CD8-positive, alpha-beta memory T cell (primary cell): ENCODE results near the gene PSPH. TPM values are rescaled to one million over a fixed set of nuclear protein-coding genes. Genes with fewer than 3 reads are reported as not detected.
"Not testable (repeated sequence)": the region's sequence is repeated elsewhere in the genome, so short reads cannot be mapped to it uniquely, and the experiment has no call there.

ENCODE experiments used
- CTCF ChIA-PET: fragments of 350-600 bp; sonication (Branson Sonifier 250); formaldehyde crosslinking; loops from one replicate; lab custom pipeline; 2021; ENCODE audit warnings: antibody characterized with exemption; lab: Charles Lee
- POLR2A ChIA-PET: fragments of 350-600 bp; sonication (Branson Sonifier 250); formaldehyde crosslinking; loops from one replicate; lab custom pipeline; 2021; ENCODE audit warnings: antibody characterized with exemption; lab: Charles Lee
- DNase-seq, 5 donors: peaks; one replicate each; pipeline versions ENCODE4 v3.0.0 to v3.0.0-alpha.2; 2020 to 2022; ENCODE audit warnings: mixed read lengths in 1 of 5
- H3K27ac ChIP-seq: one replicate; pipeline ENCODE4 v1.7.0; 2013; ENCODE audit warnings: low read depth, mild to moderate bottlenecking, low read length, moderate library complexity
- H3K27me3 ChIP-seq: 2 replicates; pipeline ENCODE4 v1.7.0; 2013; ENCODE audit warnings: low read length, mild to moderate bottlenecking; ENCODE audit not compliant: insufficient read depth, poor library complexity, severe bottlenecking
- H3K36me3 ChIP-seq: 2 replicates; pipeline ENCODE4 v1.7.0; 2013; ENCODE audit warnings: mild to moderate bottlenecking, low read length, moderate library complexity; ENCODE audit not compliant: insufficient read depth
- H3K4me1 ChIP-seq: 2 replicates; pipeline ENCODE4 v1.7.0; 2013; ENCODE audit warnings: mild to moderate bottlenecking, low read length, moderate library complexity; ENCODE audit not compliant: insufficient read depth
- H3K4me3 ChIP-seq: 2 replicates; pipeline ENCODE4 v1.7.0; 2013; ENCODE audit warnings: mild to moderate bottlenecking, low read length
- H3K9me3 ChIP-seq: 2 replicates; pipeline ENCODE4 v1.7.0; 2013; ENCODE audit warnings: mild to moderate bottlenecking, low read length
- H3K27ac Mint-ChIP-seq, 8 donors: one replicate each; pipeline ENCODE4 v1.8.0; 2020 to 2021; ENCODE audit warnings: mixed read lengths in 8 of 8, mild to moderate bottlenecking in 6 of 8, inconsistent platforms in 3 of 8, moderate library complexity in 3 of 8
- H3K27me3 Mint-ChIP-seq, 2 donors: one replicate each; pipeline ENCODE4 v1.8.0; 2020 to 2021; ENCODE audit warnings: mixed read lengths in 2 of 2, mild to moderate bottlenecking in 1 of 2, moderate library complexity in 1 of 2
- H3K36me3 Mint-ChIP-seq, 3 donors: one replicate each; pipeline ENCODE4 v1.8.0; 2020 to 2021; ENCODE audit warnings: mixed read lengths in 3 of 3, inconsistent platforms in 1 of 3, mild to moderate bottlenecking in 1 of 3
- H3K4me1 Mint-ChIP-seq, 3 donors: one replicate each; pipeline ENCODE4 v1.8.0; 2020 to 2021; ENCODE audit warnings: mixed read lengths in 3 of 3, inconsistent platforms in 1 of 3, mild to moderate bottlenecking in 1 of 3
- H3K4me3 Mint-ChIP-seq, 7 donors: one replicate each; pipeline ENCODE4 v1.8.0; 2020 to 2021; ENCODE audit warnings: mixed read lengths in 7 of 7, mild to moderate bottlenecking in 6 of 7, moderate library complexity in 4 of 7, inconsistent platforms in 2 of 7
- H3K9me3 Mint-ChIP-seq, 5 donors: one replicate each; pipeline ENCODE4 v1.8.0; 2020 to 2022; ENCODE audit warnings: mixed read lengths in 5 of 5, mild to moderate bottlenecking in 3 of 5, moderate library complexity in 2 of 5, inconsistent platforms in 1 of 5
- polyA plus RNA-seq: library from polyadenylated mRNA; unstranded; fragments of 300-500 nt; fragmentation: Illumina TruSeq; gene quantifications from one replicate; pipeline ENCODE4 v1.2.3, GENCODE V29; 2021
- total RNA-seq, 2 experiments: library from RNA; stranded (reverse); gene quantifications; one replicate each; pipeline ENCODE4 v1.2.3, GENCODE V29; 2021

PSPH gene
- total RNA-seq (10 to 100 TPM; 26.7 TPM), polyA plus RNA-seq (3.9 TPM)

DNA sequence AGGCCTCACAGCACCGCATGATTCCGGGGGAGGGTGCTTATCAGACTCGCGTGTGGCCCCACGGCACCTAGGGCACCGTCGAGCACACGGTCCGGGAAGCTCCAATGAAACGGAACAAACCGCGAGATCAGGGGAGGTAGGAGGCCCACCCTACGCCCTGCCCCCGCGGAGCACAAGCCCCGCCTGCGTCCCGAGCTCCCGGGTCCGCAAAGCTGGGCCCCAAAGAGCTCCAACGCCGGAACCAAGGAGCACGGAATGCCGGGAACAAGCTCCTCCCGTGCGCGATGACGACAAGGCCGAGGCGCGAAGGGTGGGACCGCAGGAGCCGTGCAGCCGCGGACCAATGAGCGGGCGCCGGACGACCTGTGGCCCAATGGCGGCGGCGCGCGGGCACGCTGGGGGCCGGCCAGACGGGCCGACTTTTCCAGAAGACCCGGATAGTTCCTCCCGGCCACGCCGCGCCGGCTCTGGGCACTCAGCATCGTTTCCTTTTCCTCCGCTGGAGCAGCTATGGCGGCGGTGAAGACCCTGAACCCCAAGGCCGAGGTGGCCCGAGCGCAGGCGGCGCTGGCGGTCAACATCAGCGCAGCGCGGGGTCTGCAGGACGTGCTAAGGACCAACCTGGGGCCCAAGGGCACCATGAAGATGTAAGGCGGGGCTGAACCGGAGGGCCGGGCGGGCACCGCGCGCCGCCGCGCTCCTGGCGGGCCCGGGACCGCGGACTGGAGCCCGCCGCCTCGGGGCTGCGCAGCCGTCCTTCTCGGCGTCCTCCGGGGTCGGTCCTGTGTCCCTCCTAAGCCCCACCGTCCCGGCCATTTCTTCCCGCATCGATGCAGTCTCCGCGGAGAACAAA, at the start of gene PSPH, which contains the start of gene CCT6A:
Gene PSPH (minus strand): TSS at position 106 of the 853 bp plus-strand sequence. CDS start 30,232 bp downstream, outside the sequence.
Gene CCT6A (plus strand): TSS at position 427 of the 853 bp plus-strand sequence. CDS start 84 bp downstream, at position 511.
- Mint-ChIP-seq H3K27me3 (no peaks in the 10 kb centered on the region), H3K27ac (peak within 1 kb of the TSS; percentile 80 to 99 (median 95)), H3K9me3 (no peaks in the 10 kb centered on the region), H3K4me1 (peaks cover 29 to 54% (median 45%) of the 10 kb centered on the region in 3 donors), H3K36me3 (peaks cover 0 to 48% (median 2%) of the 10 kb centered on the region in 3 donors), H3K4me3 (peak within 1 kb of the TSS; percentile 89 to 99 (median 94))
- H3K36me3 ChIP-seq, result peaks cover 30% of the 10 kb centered on the region
- H3K4me3 ChIP-seq, result peak within 1 kb of the TSS; percentile 91
- ChIA-PET CTCF (interaction anchor here (0.8 to 1.9 kb wide), 5 partner anchors 12 to 410 kb away, joined by 3 to 23 read pairs (median 4); partner anchors contain the start of gene SUMF2), POLR2A (interaction anchor here (0.6 to 1.7 kb wide), 5 partner anchors 13 to 55 kb away, joined by 3 to 15 read pairs (median 5); partner anchors contain the start of genes CHCHD2 and SUMF2)
- H3K27ac ChIP-seq, result peak within 1 kb of the TSS; percentile 74
- no peaks in the 10 kb centered on the region for H3K27me3 ChIP-seq
- no peaks in the 10 kb centered on the region for H3K9me3 ChIP-seq
- peaks cover 36% of the 10 kb centered on the region for H3K4me1 ChIP-seq
- peak; percentile 84 to 91 (median 89) for DNase-seq

DNA sequence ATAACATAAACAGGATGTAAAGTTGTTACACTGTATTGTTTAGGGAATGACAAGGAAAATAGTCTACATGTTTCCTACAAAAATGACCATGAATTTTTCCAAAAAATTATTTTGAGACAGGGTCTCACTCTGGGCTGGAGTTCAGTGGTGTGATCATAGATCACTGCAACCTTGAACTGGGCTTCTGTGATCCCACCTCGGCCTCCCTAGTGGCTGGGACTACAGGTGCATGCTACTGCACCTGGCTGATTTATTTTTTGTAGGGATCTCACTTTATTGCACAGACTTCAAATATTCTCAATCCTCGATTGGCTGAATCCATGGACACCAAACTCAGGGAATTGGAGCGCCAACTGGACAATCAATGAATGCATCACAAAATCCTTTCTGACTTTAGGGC, 48.4 kb upstream of the PSPH start:
- Histone ChIP-seq H3K36me3 (peaks cover 43% of the 10 kb centered on the region), H3K4me3 (no peak overlapping the region), H3K27ac (no peak overlapping the region), H3K4me1 (peaks cover 1% of the 10 kb centered on the region), H3K9me3 (no peaks in the 10 kb centered on the region), H3K27me3 (no peaks in the 10 kb centered on the region)
- Mint-ChIP-seq H3K4me3 (no peak overlapping the region), H3K4me1 (peaks cover 2 to 11% (median 6%) of the 10 kb centered on the region in 3 donors), H3K36me3 (peaks cover 0 to 56% (median 15%) of the 10 kb centered on the region in 3 donors), H3K27me3 (no peaks in the 10 kb centered on the region), H3K9me3 (no peaks in the 10 kb centered on the region), H3K27ac (peak overlapping the region in 1 of 8 donors; percentile 25)
- no peak for DNase-seq
- CTCF ChIA-PET, result no interaction called here
- POLR2A ChIA-PET, result no interaction called here

GRCh38 chr7:56098187-56099008, 47.2 kb upstream of the PSPH start:
- H3K36me3 Mint-ChIP-seq, result peaks cover 0 to 46% (median 12%) of the 10 kb centered on the region in 3 donors
- H3K27ac Mint-ChIP-seq, POLR2A ChIA-PET, DNase-seq, H3K9me3 ChIP-seq, H3K4me3 Mint-ChIP-seq, H3K27me3 ChIP-seq, H3K4me3 ChIP-seq, H3K27ac ChIP-seq, H3K9me3 Mint-ChIP-seq, H3K4me1 ChIP-seq, H3K4me1 Mint-ChIP-seq, H3K27me3 Mint-ChIP-seq: not testable (repeated sequence)
- CTCF ChIA-PET, result interaction anchor here (0.8 kb wide), 1 partner anchor 23 kb away, joined by 3 read pairs; no protein-coding TSS in a partner anchor
- H3K36me3 ChIP-seq, result peaks cover 35% of the 10 kb centered on the region

DNA sequence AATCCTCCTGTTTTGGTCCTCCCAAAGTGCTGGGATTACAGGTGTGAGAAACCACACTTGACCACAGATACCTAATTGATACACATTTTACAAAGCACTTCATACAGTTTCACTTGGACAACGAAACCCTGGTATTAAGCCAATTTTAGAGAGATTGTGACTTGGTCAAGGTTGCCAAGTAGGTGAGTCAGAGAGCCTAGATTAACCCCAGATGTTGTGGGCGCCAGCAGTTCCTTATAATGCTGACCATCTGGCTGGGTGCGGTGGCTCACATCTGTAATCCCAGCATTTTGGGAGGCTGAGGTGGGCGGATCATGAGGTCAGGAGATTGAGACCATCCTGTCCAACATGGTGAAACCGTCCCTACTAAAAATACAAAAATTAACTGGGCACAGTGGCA, 46.5 kb upstream of the PSPH start:
- Histone ChIP-seq H3K4me3 (no peak overlapping the region), H3K27me3 (no peaks in the 10 kb centered on the region), H3K9me3 (no peaks in the 10 kb centered on the region), H3K27ac (no peak overlapping the region), H3K4me1 (no peaks in the 10 kb centered on the region), H3K36me3 (peaks cover 28% of the 10 kb centered on the region)
- Mint-ChIP-seq H3K4me3 (no peak overlapping the region), H3K9me3 (no peaks in the 10 kb centered on the region), H3K36me3 (peaks cover 0 to 41% (median 10%) of the 10 kb centered on the region in 3 donors), H3K27me3 (no peaks in the 10 kb centered on the region), H3K4me1 (no peaks in the 10 kb centered on the region), H3K27ac (peak overlapping the region in 1 of 8 donors; percentile 50)
- ChIA-PET CTCF (no interaction called here), POLR2A (no interaction called here)
- no peak for DNase-seq

DNA sequence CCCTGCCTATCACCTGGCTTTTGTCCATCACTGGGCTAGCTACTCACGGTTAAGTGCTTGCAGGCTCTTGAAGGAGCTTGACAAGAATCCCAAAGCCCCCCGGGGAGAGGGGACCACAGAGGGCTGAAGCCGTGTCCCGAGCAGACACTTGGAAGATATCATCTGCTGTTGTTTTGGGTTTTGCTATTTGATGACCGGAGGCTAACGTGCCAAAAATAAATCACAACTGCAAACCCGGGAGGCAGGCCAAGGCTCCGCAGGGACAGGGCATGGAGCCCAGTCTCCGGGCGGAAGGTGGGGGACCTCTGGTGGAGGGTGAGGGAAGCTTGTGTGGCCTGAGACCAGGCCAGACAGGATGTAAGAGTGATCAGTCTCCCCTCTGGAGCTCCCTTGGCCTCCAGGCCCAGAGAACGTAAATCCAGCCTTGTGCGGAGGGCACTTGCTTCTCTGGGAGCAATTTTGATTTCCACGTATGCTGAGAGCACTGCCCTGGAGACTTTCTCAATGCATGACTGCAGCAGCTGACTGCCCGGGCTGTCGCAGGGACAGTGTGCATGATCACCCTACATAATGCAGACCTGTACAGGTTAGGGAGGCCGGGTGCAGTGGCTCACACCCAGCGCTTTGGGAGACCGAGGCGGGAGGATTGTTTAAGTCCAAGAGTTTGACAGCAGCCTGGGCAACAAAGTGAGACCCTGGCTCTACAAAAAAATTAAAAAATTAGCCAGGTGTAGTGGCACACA, 41.7 kb upstream of the PSPH start, which contains the start of gene PHKG1:
Gene PHKG1 (minus strand): TSS at position 164 of the 743 bp plus-strand sequence. CDS start 4,011 bp downstream, outside the sequence.
- H3K27ac Mint-ChIP-seq, result peak within 1 kb of the TSS in 4 of 8 donors; percentile 11 to 83 (median 46)
- peaks cover 0 to 13% (median 2%) of the 10 kb centered on the region in 3 donors for H3K36me3 Mint-ChIP-seq
- H3K27me3 Mint-ChIP-seq, result no peaks in the 10 kb centered on the region
- no peaks in the 10 kb centered on the region for H3K9me3 Mint-ChIP-seq
- H3K4me1 ChIP-seq, result no peaks in the 10 kb centered on the region
- no peak within 1 kb of the TSS for H3K4me3 ChIP-seq
- no peaks in the 10 kb centered on the region for H3K9me3 ChIP-seq
- no peak for DNase-seq
- no peak within 1 kb of the TSS for H3K27ac ChIP-seq
- H3K27me3 ChIP-seq, result no peaks in the 10 kb centered on the region
- H3K4me3 Mint-ChIP-seq, result no peak within 1 kb of the TSS
- ChIA-PET CTCF (interaction anchor here (0.6 kb wide), 1 partner anchor 25 kb away, joined by 3 read pairs; no protein-coding TSS in a partner anchor), POLR2A (interaction anchor here (1.0 kb wide), 1 partner anchor 29 kb away, joined by 12 read pairs; the partner anchor contains the start of gene SUMF2)
- H3K36me3 ChIP-seq, result no peaks in the 10 kb centered on the region
- no peaks in the 10 kb centered on the region for H3K4me1 Mint-ChIP-seq

DNA sequence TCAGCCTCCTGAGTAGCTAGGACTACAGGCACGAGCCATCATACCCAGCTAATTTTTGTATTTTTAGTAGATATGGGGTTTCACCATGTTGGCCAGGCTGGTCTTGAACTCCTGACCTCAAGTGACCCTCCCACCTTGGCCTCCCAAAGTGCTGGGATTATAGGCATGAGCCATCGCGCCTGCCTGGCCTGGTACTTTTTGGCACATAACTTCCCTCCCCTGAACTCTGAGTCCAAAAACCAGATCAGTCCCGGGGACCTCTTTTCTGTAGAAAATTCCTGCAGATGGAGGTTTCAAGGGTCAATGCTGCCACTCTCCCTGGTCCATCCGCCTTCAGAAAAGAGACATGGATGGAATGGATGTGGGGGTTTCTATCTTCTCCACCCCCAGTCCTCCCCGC, 41.1 kb upstream of the PSPH start:
- Mint-ChIP-seq H3K27ac (peak overlapping the region in 2 of 8 donors; percentile 11 to 83), H3K36me3 (peaks cover 0 to 10% (median 2%) of the 10 kb centered on the region in 3 donors)
- H3K27me3 Mint-ChIP-seq, POLR2A ChIA-PET, H3K36me3 ChIP-seq, H3K4me3 Mint-ChIP-seq, H3K9me3 Mint-ChIP-seq, CTCF ChIA-PET, DNase-seq, H3K4me1 ChIP-seq, H3K9me3 ChIP-seq, H3K4me1 Mint-ChIP-seq, H3K27me3 ChIP-seq, H3K27ac ChIP-seq, H3K4me3 ChIP-seq: not testable (repeated sequence)

DNA sequence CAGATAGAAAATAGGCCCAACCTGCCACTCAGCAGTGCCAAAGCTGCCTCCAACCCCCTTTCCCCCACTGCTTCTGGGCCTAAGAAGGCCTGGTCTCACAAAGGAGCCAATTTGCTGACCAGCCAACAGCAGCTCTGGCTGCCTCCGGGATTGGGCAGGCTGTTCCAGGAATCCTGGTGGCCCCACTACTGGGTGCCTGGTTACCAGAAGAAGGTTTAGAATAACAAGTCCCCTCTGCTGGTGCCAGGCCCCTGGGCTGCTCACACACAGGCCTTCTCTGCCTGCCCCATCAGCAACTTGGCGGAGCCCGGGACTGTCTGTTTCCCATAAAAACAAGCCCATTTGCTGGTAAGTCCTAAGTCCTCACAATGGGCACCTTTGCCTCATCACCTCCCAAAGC, 40.3 kb upstream of the PSPH start:
- Mint-ChIP-seq H3K4me3 (no peak overlapping the region), H3K4me1 (no peaks in the 10 kb centered on the region), H3K27ac (no peak overlapping the region), H3K27me3 (no peaks in the 10 kb centered on the region), H3K36me3 (peaks cover 0 to 15% (median 2%) of the 10 kb centered on the region in 3 donors), H3K9me3 (no peaks in the 10 kb centered on the region)
- no peaks in the 10 kb centered on the region for H3K9me3 ChIP-seq
- POLR2A ChIA-PET, result no interaction called here
- CTCF ChIA-PET, result no interaction called here
- no peaks in the 10 kb centered on the region for H3K27me3 ChIP-seq
- H3K4me1 ChIP-seq, result no peaks in the 10 kb centered on the region
- H3K36me3 ChIP-seq, result no peaks in the 10 kb centered on the region
- no peak for DNase-seq
- H3K4me3 ChIP-seq, result no peak overlapping the region
- H3K27ac ChIP-seq, result no peak overlapping the region
